ENCODE measurements around the gene EEF1AKMT4.

- no peak for TF ChIP-seq RAD21 (IDR thresholded peaks at IDR 0.05)
- no peak for TF ChIP-seq CTCF (IDR thresholded peaks at IDR 0.05; ENCODE audit: low read depth, low read length, missing input control)
- TF ChIP-seq YY1 (IDR thresholded peaks at IDR 0.05), result no peak
Measured at GRCh38 chr3:184275961-184276910, 26.8 kb downstream of the EEF1AKMT4 start, which contains the start of gene ECE2.
